ENCODE data around the gene STUM.

STUM gene

GRCh38 chr1:226569879-226570547 lies 21.4 kb downstream of the STUM start:
- Histone ChIP-seq H3K4me3 (ENCODE audit: insufficient read depth, low read depth, low read length, poor library complexity, severe bottlenecking) (no peak overlapping the region), H3K9me3 (ENCODE audit: control insufficient read depth, low read length) (no peaks in the 10 kb centered on the region)

GRCh38 chr1:226571893-226572292 lies 23.3 kb downstream of the STUM start:
- Histone ChIP-seq H3K4me1 (ENCODE audit: control insufficient read depth, insufficient read depth, low read length, poor library complexity, severe bottlenecking) (no peaks in the 10 kb centered on the region), H3K27ac (ENCODE audit: insufficient read depth, low read length, poor library complexity, severe bottlenecking) (no peak overlapping the region), H3K36me3 (ENCODE audit: control insufficient read depth, insufficient read depth, low read length) (no peaks in the 10 kb centered on the region), H3K27me3 (replicated peaks; ENCODE audit: control insufficient read depth, insufficient read depth, low read length, poor library complexity, severe bottlenecking) (peaks cover 3% of the 10 kb centered on the region), H3K9me3 (ENCODE audit: control insufficient read depth, low read length) (no peaks in the 10 kb centered on the region), H3K4me3 (ENCODE audit: insufficient read depth, low read depth, low read length, poor library complexity, severe bottlenecking) (no peak overlapping the region)
- no peak for DNase-seq

More at GRCh38 chr1:226569879-226570547, 21.4 kb downstream of the STUM start:
- H3K27ac ChIP-seq (ENCODE audit: insufficient read depth, low read length, poor library complexity, severe bottlenecking): no peak overlapping the region
- no peaks in the 10 kb centered on the region for H3K36me3 ChIP-seq (ENCODE audit: control insufficient read depth, insufficient read depth, low read length)
- no peaks in the 10 kb centered on the region for H3K4me1 ChIP-seq (ENCODE audit: control insufficient read depth, insufficient read depth, low read length, poor library complexity, severe bottlenecking)
- peaks cover 3% of the 10 kb centered on the region for H3K27me3 ChIP-seq (replicated peaks; ENCODE audit: control insufficient read depth, insufficient read depth, low read length, poor library complexity, severe bottlenecking)
- DNase-seq: no peak

- H3K9me3 ChIP-seq (ENCODE audit: control insufficient read depth, low read length): no peaks in the 10 kb centered on the region
- H3K27me3 ChIP-seq (replicated peaks; ENCODE audit: control insufficient read depth, insufficient read depth, low read length, poor library complexity, severe bottlenecking): peaks cover 3% of the 10 kb centered on the region
- H3K4me1 ChIP-seq (ENCODE audit: control insufficient read depth, insufficient read depth, low read length, poor library complexity, severe bottlenecking): no peaks in the 10 kb centered on the region
- no peaks in the 10 kb centered on the region for H3K36me3 ChIP-seq (ENCODE audit: control insufficient read depth, insufficient read depth, low read length)
- no peak for DNase-seq
- no peak overlapping the region for H3K4me3 ChIP-seq (ENCODE audit: insufficient read depth, low read depth, low read length, poor library complexity, severe bottlenecking)
- H3K27ac ChIP-seq (ENCODE audit: insufficient read depth, low read length, poor library complexity, severe bottlenecking): no peak overlapping the region
Observed at GRCh38 chr1:226572325-226572726, 23.8 kb downstream of the STUM start.

- H3K27ac ChIP-seq (ENCODE audit: insufficient read depth, low read length, poor library complexity, severe bottlenecking): no peak overlapping the region
- no peaks in the 10 kb centered on the region for H3K27me3 ChIP-seq (replicated peaks; ENCODE audit: control insufficient read depth, insufficient read depth, low read length, poor library complexity, severe bottlenecking)
- H3K4me3 ChIP-seq (ENCODE audit: insufficient read depth, low read depth, low read length, poor library complexity, severe bottlenecking): no peak overlapping the region
- no peaks in the 10 kb centered on the region for H3K4me1 ChIP-seq (ENCODE audit: control insufficient read depth, insufficient read depth, low read length, poor library complexity, severe bottlenecking)
- DNase-seq: no peak
- no peaks in the 10 kb centered on the region for H3K9me3 ChIP-seq (ENCODE audit: control insufficient read depth, low read length)
- no peaks in the 10 kb centered on the region for H3K36me3 ChIP-seq (ENCODE audit: control insufficient read depth, insufficient read depth, low read length)
Observed at GRCh38 chr1:226574044-226574443, 25.5 kb downstream of the STUM start.

GRCh38 chr1:226574591-226575435 lies 26.2 kb downstream of the STUM start:
- H3K9me3 ChIP-seq (ENCODE audit: control insufficient read depth, low read length): no peaks in the 10 kb centered on the region

GRCh38 chr1:226575436-226575720 lies 26.8 kb downstream of the STUM start:
- H3K27me3 ChIP-seq (replicated peaks; ENCODE audit: control insufficient read depth, insufficient read depth, low read length, poor library complexity, severe bottlenecking): no peaks in the 10 kb centered on the region
- no peak overlapping the region for H3K27ac ChIP-seq (ENCODE audit: insufficient read depth, low read length, poor library complexity, severe bottlenecking)
- H3K4me3 ChIP-seq (ENCODE audit: insufficient read depth, low read depth, low read length, poor library complexity, severe bottlenecking): no peak overlapping the region
- H3K9me3 ChIP-seq (ENCODE audit: control insufficient read depth, low read length): no peaks in the 10 kb centered on the region
- H3K36me3 ChIP-seq (ENCODE audit: control insufficient read depth, insufficient read depth, low read length): no peaks in the 10 kb centered on the region
- DNase-seq: no peak
- H3K4me1 ChIP-seq (ENCODE audit: control insufficient read depth, insufficient read depth, low read length, poor library complexity, severe bottlenecking): no peaks in the 10 kb centered on the region

More at GRCh38 chr1:226574591-226575435, 26.2 kb downstream of the STUM start:
- no peak overlapping the region for H3K27ac ChIP-seq (ENCODE audit: insufficient read depth, low read length, poor library complexity, severe bottlenecking)
- no peak overlapping the region for H3K4me3 ChIP-seq (ENCODE audit: insufficient read depth, low read depth, low read length, poor library complexity, severe bottlenecking)
- H3K4me1 ChIP-seq (ENCODE audit: control insufficient read depth, insufficient read depth, low read length, poor library complexity, severe bottlenecking): no peaks in the 10 kb centered on the region
- DNase-seq: no peak
- H3K36me3 ChIP-seq (ENCODE audit: control insufficient read depth, insufficient read depth, low read length): no peaks in the 10 kb centered on the region
- no peaks in the 10 kb centered on the region for H3K27me3 ChIP-seq (replicated peaks; ENCODE audit: control insufficient read depth, insufficient read depth, low read length, poor library complexity, severe bottlenecking)

GRCh38 chr1:226575739-226576378 lies 27.3 kb downstream of the STUM start:
- DNase-seq: no peak
- Histone ChIP-seq H3K4me3 (ENCODE audit: insufficient read depth, low read depth, low read length, poor library complexity, severe bottlenecking) (no peak overlapping the region), H3K36me3 (ENCODE audit: control insufficient read depth, insufficient read depth, low read length) (no peaks in the 10 kb centered on the region), H3K27ac (ENCODE audit: insufficient read depth, low read length, poor library complexity, severe bottlenecking) (no peak overlapping the region), H3K4me1 (ENCODE audit: control insufficient read depth, insufficient read depth, low read length, poor library complexity, severe bottlenecking) (no peaks in the 10 kb centered on the region), H3K9me3 (ENCODE audit: control insufficient read depth, low read length) (no peaks in the 10 kb centered on the region), H3K27me3 (replicated peaks; ENCODE audit: control insufficient read depth, insufficient read depth, low read length, poor library complexity, severe bottlenecking) (no peaks in the 10 kb centered on the region)

GRCh38 chr1:226576601-226577000 lies 28.0 kb downstream of the STUM start:
- Histone ChIP-seq H3K27me3 (replicated peaks; ENCODE audit: control insufficient read depth, insufficient read depth, low read length, poor library complexity, severe bottlenecking) (no peaks in the 10 kb centered on the region), H3K36me3 (ENCODE audit: control insufficient read depth, insufficient read depth, low read length) (no peaks in the 10 kb centered on the region), H3K4me1 (ENCODE audit: control insufficient read depth, insufficient read depth, low read length, poor library complexity, severe bottlenecking) (no peaks in the 10 kb centered on the region), H3K27ac (ENCODE audit: insufficient read depth, low read length, poor library complexity, severe bottlenecking) (no peak overlapping the region), H3K9me3 (ENCODE audit: control insufficient read depth, low read length) (no peaks in the 10 kb centered on the region), H3K4me3 (ENCODE audit: insufficient read depth, low read depth, low read length, poor library complexity, severe bottlenecking) (no peak overlapping the region)
- DNase-seq: no peak

- Histone ChIP-seq H3K4me1 (ENCODE audit: control insufficient read depth, insufficient read depth, low read length, poor library complexity, severe bottlenecking) (no peaks in the 10 kb centered on the region), H3K9me3 (ENCODE audit: control insufficient read depth, low read length) (no peaks in the 10 kb centered on the region), H3K27ac (ENCODE audit: insufficient read depth, low read length, poor library complexity, severe bottlenecking) (no peak overlapping the region), H3K4me3 (ENCODE audit: insufficient read depth, low read depth, low read length, poor library complexity, severe bottlenecking) (no peak overlapping the region), H3K27me3 (replicated peaks; ENCODE audit: control insufficient read depth, insufficient read depth, low read length, poor library complexity, severe bottlenecking) (no peaks in the 10 kb centered on the region), H3K36me3 (ENCODE audit: control insufficient read depth, insufficient read depth, low read length) (no peaks in the 10 kb centered on the region)
- DNase-seq: no peak
Observed at GRCh38 chr1:226577401-226578180, 29.0 kb downstream of the STUM start.
